ENCODE results near the gene TBCD. TPM values are rescaled to one million over a fixed set of nuclear protein-coding genes. Genes with fewer than 3 reads are reported as not detected.
"Not testable (repeated sequence)": the region's sequence is repeated elsewhere in the genome, so short reads cannot be mapped to it uniquely, and the experiment has no call there.

The TBCD gene
- total RNA-seq, 1 experiment from 2014 or later = 13.6 TPM

DNA sequence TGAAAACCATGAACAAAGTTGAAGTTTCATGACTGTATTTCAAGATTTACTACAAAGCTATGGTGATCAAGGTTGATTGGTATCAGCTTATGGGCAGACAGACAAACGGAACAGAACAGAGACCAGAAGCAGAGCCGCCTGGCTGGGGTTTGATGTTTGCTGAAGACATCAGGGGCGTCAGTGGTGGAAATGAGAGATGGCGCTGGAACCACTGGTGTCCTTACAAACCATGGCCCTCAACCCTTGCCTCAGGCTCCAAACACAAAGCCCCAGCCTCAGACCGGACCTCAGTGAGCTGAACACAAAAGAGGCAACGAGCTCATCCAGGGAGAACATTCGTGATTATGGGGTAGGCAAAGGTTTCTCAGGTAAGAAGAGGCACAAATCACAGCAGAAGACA lies 214.6 kb downstream of the TBCD start:
- in situ Hi-C loops (cut with HindIII; ENCODE audit: low pct_unique_long_range_greater_than_20kb, low sequenced_read_pairs) = no loop called here
- DNase-seq (ENCODE audit: low read depth, low spot score) = no peak

DNA sequence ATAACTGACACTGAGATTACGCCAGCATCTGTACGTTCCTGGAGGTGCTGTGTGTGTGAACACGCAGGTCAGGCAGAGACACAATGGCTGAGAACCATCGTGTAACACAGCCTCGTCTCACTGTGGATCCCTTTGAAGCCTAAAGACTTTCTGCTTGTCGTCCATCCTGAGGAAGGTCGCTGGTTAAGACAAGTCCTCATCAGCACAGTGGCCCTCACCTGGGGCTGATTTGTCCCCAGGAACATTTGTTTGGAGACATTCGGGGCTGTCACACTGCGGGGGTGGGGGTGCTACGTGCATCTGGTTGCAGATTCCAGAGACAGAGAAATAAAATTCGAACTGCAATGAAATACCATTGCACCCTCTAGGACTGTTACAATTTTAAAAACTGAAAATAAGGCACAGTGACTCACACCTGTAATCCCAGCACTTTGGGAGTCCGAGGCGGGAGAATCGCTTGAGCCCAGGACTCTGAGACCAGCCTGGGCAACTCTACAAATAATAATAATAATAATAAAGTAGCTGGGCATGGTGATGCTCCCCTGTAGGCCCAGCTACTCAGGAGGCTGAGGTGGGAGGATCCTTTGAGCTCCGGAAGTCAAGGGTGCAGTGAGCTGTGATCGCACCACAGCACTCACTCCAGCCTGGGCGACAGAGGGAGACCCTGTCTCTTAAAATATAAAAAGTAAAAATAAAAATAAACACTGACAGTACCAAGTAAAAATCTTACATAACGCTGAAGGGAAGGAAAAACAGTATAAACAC lies 215.6 kb downstream of the TBCD start:
- no peak for DNase-seq (ENCODE audit: low read depth, low spot score)
- in situ Hi-C loops (cut with HindIII; ENCODE audit: low pct_unique_long_range_greater_than_20kb, low sequenced_read_pairs) = no loop called here

DNA sequence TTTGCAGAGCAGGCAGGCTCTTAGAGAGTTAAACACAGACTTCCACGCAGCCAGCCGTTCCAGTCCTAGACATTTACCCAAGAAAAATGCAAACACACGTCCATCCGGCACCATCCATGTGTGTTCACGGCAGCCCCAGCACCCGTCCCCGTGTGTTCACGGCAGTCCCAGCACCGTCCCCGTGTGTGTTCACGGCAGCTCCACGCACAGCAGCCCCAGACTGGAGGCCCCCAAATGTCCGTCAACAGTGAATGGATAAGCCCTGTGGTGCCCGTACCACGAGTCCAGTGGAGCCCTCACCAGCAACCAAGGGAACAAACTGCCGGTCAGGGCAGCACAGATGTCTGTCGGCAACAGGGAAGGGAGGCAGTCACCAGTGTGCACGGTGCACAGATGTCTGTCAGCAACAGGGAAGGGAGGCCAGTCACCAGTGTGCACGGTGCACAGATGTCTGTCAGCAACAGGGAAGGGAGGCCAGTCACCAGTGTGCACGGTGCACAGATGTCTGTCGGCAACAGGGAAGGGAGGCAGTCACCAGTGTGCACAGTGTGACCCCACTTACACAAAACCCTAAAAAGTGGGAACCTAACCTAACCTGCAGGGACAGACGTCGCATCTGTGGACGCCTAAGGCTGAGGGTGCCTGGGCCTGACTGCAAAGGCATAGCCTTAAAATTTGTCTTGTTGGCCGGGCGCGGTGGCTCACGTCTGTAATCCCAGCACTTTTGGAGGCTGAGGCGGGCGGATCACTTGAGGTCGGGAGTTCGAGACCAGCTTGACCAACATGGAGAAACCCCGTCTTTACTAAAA lies 216.4 kb downstream of the TBCD start:
- in situ Hi-C loops (cut with HindIII; ENCODE audit: low pct_unique_long_range_greater_than_20kb, low sequenced_read_pairs); DNase-seq (ENCODE audit: low read depth, low spot score): not testable (repeated sequence)

DNA sequence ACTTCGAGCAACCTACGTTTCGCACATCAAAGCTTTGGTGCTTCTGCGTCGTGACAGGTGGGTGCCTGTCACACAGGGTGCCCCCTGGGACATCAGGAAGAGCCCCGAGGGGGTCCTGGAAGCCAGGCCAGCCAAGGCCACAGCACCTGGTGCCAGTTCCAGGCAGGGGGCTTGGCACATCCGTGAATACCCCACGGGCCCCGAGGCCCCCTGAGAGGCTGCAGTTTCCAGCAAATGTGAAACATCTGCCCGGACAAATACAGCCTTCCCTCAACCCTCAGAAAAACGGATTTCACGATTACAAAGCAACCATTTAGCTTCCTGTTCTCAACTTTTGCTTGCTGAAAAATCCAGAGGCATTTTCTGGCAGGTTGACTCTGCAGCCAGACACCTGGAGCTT lies 218.2 kb downstream of the TBCD start:
- no peak for DNase-seq (ENCODE audit: low read depth, low spot score)
- in situ Hi-C loops (cut with HindIII; ENCODE audit: low pct_unique_long_range_greater_than_20kb, low sequenced_read_pairs) = no loop called here

DNA sequence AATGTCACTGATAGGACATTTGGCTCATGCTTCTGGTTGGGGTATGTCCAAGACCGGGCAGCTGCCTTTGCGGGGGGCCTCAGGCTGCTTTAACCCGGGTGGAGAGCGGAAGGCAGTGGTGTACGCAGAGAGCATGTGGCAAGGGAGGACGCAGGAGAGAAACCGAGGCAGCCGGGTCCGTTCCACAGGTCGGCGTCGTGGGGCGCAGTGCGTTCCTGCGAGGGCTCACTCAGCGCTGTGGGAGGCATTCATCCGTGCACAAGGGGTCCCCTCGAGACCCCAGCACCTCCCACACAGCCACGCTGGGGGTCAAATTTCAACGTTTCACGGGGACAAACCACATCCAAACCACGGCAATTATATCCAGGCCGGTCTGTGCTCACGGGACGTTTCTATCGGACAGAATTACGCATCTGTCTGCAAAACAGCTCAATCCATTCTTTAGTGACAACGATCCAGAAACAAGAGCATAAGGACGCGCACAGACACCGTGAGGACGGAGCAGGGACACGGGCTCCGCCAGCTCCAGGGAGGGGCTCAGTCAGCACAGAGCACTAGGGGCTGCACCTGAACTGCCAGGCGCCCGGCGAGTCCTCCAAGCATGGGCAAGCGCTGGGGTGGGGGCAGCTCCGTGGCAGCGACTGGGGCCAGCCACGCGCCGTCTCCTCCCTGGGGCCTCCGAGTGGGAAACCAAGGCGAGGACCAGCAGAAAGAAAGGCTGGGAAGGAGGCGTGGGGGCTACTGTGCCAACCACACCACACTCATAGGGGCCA lies 219.1 kb downstream of the TBCD start:
- in situ Hi-C loops (cut with HindIII; ENCODE audit: low pct_unique_long_range_greater_than_20kb, low sequenced_read_pairs) = no loop called here
- DNase-seq (ENCODE audit: low read depth, low spot score) = no peak

DNA sequence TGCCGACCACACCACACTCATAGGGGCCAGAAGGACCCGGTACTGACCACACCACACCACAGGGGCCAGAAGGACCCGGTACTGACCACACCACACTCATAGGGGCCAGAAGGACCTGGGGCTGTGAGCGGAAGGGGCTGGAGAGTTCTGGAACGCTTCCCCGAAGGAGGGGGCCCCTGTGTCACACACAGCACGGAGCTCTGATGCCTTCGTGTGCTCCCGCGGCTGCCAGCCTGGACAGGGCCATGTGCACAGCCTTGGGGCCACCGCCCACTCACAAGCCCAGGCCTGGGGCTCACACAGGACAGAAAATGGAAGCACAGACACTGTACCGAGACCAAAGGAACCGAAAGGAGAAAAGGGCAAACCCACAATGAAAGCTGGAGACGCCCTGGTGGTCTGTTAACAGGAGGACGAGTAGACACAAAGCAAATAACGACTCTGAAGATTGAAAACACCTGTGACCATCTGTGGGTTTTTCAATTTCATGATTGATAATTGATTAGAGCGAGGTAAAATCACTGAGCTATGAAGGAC lies 221.0 kb downstream of the TBCD start:
- in situ Hi-C loops (cut with HindIII; ENCODE audit: low pct_unique_long_range_greater_than_20kb, low sequenced_read_pairs) = no loop called here
- DNase-seq (ENCODE audit: low read depth, low spot score) = no peak

DNA sequence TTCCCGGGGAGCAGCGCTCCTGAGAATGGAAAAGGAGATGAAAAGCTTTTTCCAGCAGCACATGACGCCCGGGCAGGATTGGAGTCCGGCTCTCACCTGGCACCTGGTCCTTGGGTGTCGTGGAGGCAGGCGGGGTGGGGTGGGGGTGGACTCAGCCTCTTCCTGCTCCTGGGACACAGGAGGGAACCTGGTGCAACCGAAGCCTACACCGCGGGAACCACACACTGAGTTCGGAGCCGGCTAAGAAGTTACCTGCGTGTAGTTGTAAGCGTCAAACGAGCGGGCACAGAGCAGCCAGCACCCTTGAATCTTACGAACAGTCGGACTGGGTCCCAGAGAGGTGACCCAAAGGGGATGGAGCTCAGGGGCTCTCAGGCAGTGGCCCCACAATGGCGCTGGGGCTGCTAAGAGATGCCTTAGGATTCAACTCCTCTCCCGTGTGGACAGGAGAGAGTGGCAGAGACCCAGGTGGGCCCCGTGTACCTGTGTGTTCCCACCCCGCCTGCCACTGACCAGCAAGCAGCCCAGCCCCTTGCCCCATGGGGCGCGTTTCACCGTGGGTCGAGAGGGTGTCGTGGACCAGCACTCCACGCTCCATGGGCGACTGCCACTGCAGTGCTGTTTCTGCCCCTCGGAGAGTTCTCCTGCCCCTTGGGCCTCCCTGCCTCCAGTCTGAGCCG lies 221.7 kb downstream of the TBCD start:
- in situ Hi-C loops (cut with HindIII; ENCODE audit: low pct_unique_long_range_greater_than_20kb, low sequenced_read_pairs) = no loop called here
- DNase-seq (ENCODE audit: low read depth, low spot score) = no peak

DNA sequence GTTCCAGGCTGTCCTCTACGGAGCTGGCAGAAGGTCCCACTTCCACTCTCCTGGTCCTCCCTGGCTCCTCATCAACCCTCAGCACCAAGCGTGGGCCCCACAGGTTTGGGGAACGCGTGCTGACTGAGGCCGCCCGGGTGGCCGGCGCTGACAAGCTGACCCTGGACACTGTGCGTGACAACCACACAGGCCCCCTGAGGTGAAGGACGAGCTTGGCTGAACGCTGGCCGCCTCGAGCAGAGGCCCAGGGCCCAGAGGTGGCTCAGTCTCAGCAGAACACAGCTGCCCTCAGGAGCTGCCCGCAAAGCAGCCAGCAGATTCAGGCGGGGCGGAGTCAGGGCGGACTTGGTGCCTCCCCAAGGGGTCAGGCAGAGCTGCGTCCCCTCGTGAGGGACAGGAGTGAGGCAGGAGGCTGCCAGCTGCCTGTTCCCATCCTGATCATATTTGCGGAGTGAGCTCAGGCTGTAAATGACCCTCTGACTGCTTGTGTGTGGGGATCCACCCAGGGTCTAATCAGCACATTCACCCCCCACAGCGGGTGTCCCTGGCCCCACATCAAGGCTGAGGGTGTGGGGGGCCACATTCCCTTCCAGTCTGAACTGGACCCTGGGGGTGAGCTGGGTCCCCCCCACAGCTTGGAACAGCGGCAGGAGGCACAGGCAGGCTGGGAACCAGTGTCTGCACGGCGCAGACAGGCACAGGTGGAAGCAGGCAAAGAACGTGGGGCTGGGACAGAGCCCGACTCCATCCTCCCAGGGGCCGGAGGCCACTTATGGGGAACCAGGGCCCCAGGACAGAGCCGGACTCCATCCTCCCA lies 222.5 kb downstream of the TBCD start:
- DNase-seq (ENCODE audit: low read depth, low spot score) = no peak
- in situ Hi-C loops (cut with HindIII; ENCODE audit: low pct_unique_long_range_greater_than_20kb, low sequenced_read_pairs) = no loop called here

DNA sequence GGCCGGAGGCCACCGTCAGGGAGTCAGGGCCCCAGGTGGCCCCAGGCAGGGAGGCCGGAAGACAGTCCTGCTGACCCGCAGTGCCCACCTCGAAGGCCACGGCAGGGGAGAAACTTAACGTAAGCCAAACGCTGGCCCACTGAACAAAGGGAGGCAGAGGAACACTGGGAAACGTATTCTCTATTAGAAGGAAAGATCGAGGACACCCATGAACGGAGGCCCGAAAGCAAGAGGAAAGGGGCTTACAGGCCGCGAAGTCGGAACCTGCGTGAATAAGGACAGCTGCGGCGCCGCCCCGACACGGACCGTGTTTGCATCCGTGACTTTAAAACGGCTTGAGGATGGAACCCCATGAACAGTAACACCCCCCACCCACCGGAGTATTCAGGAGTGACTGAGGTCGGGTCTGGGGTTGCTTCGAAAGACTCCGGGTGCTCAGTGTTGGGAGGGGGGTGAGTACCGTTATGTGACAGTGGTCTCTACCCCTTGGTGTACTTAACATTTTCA lies 225.2 kb downstream of the TBCD start:
- in situ Hi-C loops (cut with HindIII; ENCODE audit: low pct_unique_long_range_greater_than_20kb, low sequenced_read_pairs) = no loop called here
- no peak for DNase-seq (ENCODE audit: low read depth, low spot score)

DNA sequence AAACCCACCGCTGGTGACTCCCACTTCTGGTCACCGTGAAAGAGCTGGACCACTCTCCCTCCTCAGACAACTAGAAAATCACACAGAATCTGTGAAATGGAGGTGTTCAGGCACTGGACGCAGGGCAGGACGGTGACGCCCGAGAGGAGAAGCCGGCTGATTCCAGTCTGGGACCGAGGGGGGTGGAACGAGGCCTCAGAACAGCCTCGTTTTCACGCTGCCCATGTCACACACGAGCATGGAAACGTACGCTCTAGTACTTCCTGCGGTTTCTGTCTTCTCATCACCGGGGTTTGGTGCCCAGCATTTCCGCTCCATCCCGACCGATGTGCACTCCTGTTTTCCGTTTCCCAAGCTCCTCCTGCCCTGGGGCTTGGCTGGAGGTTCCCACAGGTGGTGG lies 225.7 kb downstream of the TBCD start:
- in situ Hi-C loops (cut with HindIII; ENCODE audit: low pct_unique_long_range_greater_than_20kb, low sequenced_read_pairs) = no loop called here
- DNase-seq (ENCODE audit: low read depth, low spot score) = no peak

DNA sequence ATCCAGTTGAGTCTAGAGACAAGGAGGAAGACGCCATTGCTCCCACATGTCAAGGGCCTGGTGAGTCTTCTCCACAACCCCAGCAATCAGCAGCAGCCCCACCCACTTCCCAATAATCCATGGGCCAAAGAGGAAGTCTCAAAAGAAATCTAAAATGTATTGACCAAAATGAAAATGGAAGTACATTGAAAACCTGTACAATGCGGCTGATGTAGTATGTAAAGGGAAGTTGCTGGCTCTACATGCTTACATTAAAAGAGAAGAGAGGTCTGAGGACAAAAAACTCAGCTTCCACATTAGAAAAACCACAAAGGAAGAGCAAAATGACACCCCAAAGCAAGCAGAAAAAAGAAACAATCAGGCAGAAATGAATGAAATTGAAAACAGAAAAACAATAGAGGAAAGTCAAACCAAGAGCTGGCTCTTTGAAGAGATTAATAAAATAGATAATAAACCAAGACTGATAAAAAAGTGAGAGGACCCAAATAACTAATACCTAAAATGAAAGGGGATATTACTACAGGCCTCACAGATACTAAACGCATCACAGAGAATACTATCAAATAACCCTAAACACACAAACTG lies 227.0 kb downstream of the TBCD start:
- in situ Hi-C loops (cut with HindIII; ENCODE audit: low pct_unique_long_range_greater_than_20kb, low sequenced_read_pairs) = no loop called here

DNA sequence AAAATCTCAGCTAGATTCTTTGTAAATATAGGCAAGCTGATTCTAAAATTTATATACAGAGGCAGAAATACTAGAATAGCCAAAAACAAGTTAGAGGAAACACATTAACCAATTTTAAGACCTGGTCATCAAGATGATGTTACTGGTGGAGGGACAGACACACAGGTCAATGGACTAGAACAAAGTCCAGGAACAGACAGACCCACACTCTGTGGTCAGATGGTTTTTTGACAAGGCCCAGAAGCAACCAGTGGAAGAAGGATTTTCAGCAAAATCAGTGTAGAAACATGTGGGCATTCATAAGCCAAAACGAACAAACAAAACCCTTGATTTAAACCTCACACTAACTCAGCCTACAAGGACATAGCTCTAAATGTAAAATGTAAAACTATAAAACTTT lies 227.9 kb downstream of the TBCD start:
- in situ Hi-C loops (cut with HindIII; ENCODE audit: low pct_unique_long_range_greater_than_20kb, low sequenced_read_pairs) = no loop called here

More for the DNA sequence above, 227.0 kb downstream of the TBCD start:
- DNase-seq (ENCODE audit: low read depth, low spot score) = no peak

DNA sequence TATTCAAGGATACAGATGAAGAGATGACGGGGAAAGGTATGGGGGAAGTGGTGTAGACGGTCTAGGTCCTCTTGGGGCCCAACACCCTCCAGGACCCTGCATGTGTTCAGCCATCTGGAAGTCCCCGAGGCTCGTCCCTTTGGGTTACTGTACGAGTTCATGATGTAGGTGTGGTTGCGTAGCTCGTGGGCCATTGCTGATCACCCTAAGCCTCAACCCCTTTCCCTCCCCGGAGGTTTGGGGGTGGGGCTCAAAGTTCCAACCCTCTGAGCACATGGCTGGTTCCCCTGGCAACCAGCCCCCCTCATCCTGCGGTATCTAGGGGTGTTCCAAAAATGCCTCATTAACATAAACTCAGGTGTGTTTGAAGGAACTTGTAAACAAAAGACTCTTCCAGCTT lies 228.8 kb downstream of the TBCD start:
- DNase-seq (ENCODE audit: low read depth, low spot score) = no peak
- in situ Hi-C loops (cut with HindIII; ENCODE audit: low pct_unique_long_range_greater_than_20kb, low sequenced_read_pairs) = no loop called here

More for the DNA sequence above, 227.9 kb downstream of the TBCD start:
- DNase-seq (ENCODE audit: low read depth, low spot score) = no peak

DNA sequence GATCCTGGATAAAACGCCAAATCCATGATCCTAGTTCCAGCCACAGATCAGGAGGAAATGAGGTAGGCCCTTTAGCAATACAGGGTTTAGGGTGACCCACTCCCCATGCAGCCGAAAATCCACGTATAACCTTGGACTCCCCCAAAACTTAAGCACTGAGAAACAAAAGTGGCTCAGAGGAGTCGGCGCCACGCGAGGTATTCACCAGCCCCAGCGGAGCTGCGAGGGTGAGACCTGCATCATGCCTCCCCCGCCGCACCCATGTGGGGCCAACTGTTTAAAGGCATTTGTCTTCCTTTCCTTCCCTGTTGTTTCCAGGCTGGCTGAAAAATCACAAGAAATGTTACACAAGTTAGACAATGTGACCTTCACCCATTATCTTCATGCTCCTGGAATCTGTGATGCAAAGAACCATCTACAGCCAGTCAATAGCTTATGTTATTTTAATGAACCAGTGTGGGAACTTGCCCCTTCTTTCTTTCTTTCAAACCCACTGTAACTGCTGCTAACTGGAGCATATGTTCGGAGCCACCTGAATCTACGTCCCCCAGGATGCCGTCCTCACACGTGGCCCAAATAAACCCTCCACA lies 229.4 kb downstream of the TBCD start:
- in situ Hi-C loops (cut with HindIII; ENCODE audit: low pct_unique_long_range_greater_than_20kb, low sequenced_read_pairs) = no loop called here
- DNase-seq (ENCODE audit: low read depth, low spot score) = no peak

DNA sequence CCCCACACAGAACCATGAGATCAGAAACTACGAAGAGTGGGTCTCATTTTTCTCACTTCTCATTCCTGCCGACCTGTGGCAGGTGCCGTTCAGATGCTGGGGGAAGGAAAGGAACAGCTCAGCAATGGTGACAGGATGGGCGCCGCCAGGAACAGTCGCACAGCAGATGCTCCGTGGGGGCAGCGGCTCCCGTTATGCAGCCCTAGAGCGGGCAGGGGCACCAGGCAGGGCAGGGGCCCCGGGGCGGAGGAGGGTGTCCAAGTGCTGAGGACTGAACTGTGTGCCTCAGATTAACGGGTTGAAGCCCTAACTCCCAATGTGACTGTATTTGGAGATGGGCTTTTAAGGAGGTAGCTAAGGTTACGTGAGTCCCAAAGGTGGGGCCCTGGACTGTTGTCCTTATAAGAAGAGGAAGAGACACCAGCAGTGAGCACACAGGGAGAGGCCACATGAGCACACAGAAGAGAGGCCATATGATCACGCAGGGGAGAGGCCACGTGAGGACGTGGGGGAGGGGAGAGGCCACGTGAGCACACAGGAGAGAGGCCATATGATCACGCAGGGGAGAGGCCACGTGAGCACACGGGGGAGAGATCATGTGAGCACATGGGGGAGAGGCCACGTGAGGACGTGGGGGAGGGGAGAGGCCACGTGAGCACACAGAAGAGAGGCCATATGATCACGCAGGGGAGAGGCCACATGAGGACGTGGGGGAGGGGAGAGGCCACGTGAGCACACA lies 231.8 kb downstream of the TBCD start:
- in situ Hi-C loops (cut with HindIII; ENCODE audit: low pct_unique_long_range_greater_than_20kb, low sequenced_read_pairs) = no loop called here
- DNase-seq (ENCODE audit: low read depth, low spot score) = no peak
